Medulla oblongata (tissue), 1 donor: ENCODE results near the gene MDFI.

ENCODE experiments used
- DNase-seq: peaks from one replicate; pipeline ENCODE4 v3.0.0-alpha.2; 2015; ENCODE audit errors: extremely low spot score

MDFI gene

DNA sequence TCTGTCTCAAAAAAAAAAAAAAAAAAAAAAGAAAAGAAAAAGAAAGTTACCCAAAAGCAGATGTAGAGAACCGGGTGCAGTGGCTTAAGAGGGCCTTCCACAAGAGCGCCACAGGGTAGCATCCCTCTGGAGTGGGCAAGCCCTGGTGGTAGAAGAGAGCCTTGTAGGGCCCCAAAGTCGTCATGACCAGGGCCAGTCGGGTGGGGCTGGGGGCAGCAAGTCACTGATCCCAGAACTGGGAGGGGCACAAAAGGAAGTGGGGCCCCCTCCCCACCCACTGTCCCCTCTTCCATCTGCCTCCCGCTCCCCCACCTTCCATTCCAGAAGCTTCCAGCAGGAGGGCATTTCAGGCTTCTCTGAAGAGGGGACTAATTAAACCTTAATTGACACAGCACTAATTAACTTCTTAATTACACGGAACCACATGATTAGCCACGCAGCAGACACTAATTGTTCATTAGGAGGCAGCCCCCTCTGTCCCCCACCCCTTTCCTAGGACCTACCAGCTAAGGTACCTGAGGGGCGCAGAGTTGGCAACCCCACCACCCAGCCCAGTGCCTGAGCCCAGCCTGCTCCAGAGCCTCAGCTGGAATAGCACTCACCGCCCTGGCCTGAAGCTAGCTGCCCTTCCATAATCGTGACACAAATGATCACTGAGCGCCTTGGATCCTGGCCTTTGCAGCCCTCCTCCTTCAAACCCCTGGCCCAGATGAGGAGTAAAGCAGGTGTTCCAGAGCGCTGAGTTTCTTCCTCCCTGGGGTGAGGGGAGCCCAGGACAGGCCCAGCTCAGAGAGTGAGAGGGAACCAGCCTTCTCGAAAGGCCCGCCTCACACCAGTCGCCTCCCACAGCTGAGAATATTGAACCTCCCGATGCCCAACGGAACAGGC, 34.8 kb downstream of the MDFI start:
- no peak for DNase-seq

GRCh38 chr6:41673704-41674000, 35.4 kb downstream of the MDFI start:
- no peak for DNase-seq

DNA sequence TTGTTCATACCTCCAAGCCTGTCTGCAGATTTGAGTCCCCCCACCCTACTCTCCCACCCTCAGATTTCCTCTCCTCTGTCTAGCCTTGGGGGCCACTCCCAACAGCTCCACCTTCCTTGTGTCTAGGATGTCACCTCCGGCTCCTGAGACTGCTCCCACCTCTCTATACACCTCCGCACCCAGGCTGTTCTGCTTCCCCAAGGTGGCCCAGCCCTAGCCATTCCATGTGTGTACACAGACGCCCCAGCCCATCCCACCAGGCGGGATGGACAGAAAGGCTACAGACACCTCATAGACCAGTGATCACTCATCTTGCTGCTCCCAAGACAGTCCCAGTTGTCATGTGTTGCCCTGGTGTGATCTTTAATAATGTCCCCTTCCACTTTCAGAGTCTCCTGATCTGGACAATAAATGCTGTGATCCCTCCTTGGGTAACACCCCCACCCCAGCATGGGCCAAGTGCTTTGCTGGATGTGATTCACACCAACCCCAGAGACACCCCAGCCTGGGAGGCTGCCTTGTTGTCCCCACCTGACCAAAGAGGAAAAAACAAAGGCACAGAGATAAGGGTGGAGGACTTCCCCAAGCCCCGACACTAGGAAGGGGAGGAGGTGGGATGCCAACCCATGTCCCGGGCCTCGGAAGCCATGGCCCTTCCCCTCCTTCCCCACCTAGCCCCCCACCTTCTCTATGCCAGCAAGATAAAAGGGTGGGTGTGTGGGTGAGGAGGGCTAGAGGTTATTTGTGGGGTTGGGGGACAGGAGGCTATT, 36.1 kb downstream of the MDFI start:
- DNase-seq, result no peak

GRCh38 chr6:41675176-41675775, 37.0 kb downstream of the MDFI start:
- DNase-seq, result no peak

- no peak for DNase-seq
Observed at GRCh38 chr6:41675992-41676391, 37.7 kb downstream of the MDFI start.

DNA sequence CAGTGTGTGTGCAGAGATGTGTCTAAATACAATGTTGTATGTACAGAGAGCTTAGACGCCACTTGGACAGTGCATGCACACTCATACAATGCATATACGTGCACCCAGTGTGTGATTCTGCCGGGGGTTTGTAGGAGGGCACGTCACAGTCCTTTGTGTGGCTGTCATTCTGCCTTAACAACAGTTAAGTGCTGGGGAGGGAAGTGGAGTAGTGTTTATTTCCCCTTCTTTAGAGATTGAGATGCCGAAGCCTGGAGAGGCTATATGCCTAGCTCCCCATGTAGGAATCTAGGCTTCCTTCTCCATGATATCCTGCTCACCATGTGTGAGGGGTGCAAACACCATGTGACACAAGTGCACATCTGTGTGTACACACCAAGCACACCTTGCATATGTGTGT, 38.2 kb downstream of the MDFI start:
- no peak for DNase-seq

- DNase-seq, result no peak
Observed at GRCh38 chr6:41677124-41677921, 39.1 kb downstream of the MDFI start.

- no peak for DNase-seq
Observed at GRCh38 chr6:41678511-41679084, 40.3 kb downstream of the MDFI start.

DNA sequence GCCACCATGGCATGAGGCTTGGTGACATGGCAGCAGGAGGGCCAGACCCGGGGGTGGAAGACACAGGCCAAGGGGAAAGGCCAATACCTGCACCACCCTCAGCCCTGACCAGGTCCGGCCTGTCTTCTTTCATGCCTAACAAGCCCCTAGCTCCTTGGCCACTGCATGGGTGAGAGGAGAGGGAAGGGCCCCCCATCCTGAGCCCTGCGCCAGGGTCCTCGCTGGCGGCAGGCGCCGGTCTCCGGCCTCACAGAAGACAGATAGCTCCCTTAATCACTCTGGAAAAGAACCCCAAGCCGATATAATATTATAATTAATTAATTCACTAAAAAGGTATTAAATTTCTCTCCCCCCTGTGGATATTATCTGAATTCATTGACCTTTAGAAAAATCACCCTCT, 41.4 kb downstream of the MDFI start:
- DNase-seq, result no peak

- no peak for DNase-seq
Observed at GRCh38 chr6:41680182-41680965, 42.1 kb downstream of the MDFI start.

DNA sequence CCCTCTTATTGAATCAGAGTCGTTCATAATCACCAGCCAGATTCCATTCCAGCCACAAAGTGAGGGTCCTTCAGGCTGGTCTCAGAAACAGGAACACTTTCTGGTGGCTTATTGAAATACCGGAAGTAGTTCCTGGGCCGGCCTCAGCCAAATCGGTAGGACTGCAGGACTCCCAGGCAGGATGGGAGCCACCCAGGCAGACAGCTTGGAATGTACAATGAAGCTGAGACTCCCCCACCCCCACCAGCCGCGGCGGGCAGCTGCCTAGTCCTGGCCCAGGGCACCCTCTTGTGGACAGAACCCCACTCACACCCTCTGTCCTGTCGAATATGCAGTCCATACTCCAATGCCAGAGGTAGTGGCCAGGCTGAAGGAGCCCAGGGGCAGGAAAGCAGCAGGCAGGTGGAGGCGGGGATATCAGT, 43.8 kb downstream of the MDFI start:
- DNase-seq, result peak; percentile 94

DNA sequence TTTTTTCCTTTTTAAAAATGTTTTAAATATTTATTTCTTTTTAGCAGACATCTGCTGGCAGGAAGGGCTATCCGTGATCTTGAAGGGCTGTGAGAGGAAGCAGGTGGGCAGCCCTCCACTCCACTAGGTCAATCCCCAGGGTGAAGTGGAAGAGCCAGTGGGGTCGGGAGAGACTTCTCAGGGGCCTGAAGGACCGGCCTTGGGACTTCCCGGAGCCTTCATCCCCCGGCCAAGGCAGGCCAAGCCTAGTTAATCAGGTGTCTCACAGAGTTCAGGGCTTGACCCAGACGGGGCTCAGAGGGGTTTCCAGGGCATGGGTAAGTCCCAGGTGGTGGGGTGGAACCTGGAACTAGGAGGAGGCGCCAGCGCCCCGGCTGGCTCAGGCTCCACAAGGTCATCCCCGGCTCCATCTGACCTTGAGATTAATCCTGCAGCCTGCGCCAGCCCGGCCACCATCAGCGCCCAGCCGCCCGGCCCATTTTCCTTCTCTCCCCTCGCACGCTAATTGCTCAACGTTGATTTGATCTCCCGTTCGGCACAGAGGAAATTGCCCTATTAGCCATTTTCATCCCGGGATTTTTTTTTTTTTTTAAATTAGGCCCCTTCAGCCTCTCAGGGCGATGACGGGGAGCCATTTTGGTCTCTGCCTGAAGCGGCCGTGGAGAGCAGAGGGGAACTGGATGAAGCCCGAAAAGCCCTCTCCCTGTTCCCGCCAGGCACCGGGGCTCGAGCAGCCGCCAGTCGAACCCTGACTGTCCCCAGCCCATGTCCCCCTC, 44.4 kb downstream of the MDFI start:
- DNase-seq, result no peak

DNA sequence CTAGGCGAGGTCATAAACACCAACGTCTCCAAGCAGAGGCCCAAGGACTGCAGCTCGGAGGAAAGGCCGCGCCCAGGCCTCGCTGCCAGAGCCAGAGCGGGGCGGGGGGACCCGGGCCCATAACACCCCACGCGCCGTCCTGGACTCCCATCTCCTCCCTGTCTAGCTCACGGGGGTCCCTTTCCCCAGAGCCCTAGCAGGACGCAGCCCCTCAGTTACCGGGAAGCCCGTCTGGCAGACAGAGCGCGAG, 44.9 kb downstream of the MDFI start:
- no peak for DNase-seq

DNA sequence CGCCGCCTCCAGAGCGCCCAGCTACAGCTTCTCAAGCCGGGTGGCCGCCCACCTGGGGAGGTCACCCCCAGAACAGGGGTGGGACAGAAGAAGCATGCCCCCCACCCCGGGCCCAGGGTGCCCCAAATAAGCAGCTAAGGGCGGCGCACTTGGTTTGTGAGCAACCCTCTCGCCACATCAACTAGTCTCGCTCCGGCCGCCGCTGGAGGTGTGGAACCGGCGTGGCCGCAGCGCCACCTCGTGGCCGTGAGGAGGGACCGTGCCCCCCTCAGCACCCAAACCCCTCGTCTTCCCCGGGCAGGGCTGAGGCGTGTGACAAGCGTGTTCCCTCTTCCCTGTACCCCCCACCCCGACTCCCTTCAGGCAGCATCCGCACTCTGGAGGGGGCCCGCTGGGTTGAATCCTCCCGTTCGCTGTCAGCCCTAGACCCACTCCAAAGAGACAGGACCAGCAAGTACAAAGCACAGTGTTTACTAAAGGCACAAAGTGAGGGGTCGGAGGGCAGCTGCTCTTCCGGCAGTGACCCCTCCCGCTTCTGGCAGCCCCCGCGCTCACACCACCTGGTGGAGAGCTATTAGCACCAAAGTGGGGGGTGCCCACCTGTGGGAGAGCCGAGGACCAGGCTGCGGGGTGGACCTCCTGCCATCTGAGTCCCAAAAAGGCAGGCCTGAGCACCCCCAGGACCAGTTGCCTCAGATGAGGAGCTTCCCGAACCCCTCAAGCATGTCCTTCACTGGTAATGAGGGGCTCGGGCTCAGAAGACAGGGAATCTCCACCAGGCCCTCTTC, 45.4 kb downstream of the MDFI start:
- peak; percentile 88 for DNase-seq

- DNase-seq, result no peak
Observed at GRCh38 chr6:41684311-41685180, 46.3 kb downstream of the MDFI start.

DNA sequence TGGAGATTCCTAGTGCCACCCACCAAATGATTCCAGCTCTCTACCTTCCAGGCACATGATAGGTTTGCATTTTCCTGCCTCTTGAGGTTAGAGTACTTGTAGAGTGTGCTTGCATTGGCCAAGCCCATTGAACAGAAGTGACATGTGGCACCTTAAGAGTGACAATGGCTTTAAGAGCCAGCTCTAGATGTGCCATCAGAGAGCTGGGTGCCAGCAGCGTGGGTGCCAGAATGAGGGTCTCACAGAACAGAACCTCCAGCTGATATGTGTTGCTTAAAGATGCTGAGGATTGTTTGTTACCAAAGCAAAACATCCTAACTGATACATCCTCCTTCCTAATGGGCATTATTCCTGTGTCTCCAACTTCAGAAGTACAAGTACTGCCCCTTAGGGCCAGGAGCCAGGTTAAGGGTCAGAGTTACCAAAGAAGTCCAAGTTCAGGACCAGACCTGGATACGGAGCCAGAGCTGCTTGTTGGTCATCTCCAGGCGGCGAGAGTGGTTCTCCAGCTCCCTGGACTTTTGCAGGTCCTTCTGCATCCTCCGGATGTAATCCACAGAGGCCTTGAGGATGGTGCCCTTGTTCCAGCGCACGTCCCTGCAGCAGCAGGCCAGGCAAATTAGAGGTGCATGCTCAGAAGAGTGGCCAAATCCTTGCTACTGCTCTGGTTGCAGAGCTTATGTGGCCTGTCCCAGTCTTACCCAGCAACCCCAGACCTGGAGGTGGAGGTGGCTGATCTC, 47.5 kb downstream of the MDFI start:
- no peak for DNase-seq

- no peak for DNase-seq
Observed at GRCh38 chr6:41687501-41688175, 49.4 kb downstream of the MDFI start.
